Adrenal gland (tissue), 12 donors: ENCODE measurements around the gene MOCOS. TPM values are rescaled to one million over a fixed set of nuclear protein-coding genes. Genes with fewer than 3 reads are reported as not detected.
"Not testable (repeated sequence)": the region's sequence is repeated elsewhere in the genome, so short reads cannot be mapped to it uniquely, and the experiment has no call there.

Experiments
- DNase-seq, 7 donors: peaks; one replicate each; pipeline ENCODE4 v3.0.0-alpha.2; 2019 to 2020
- H3K27ac ChIP-seq, 5 donors: fragments of 200-600 bp; sonication (generic) in 4 of 5; 1 replicate in 3 of 5; 2 replicates in 2 of 5; pipeline versions ENCODE4 v1.5.1 to v1.8.0; 2016 to 2020; ENCODE audit warnings: mild to moderate bottlenecking in 1 of 5
- H3K27me3 ChIP-seq: fragments of 200-600 bp; 2 replicates; pipeline ENCODE4 v1.8.0; 2021
- H3K36me3 ChIP-seq, 2 donors: fragments of 200-600 bp; replicated peaks in 1 of 2; 1 replicate in 1 of 2; 2 replicates in 1 of 2; pipeline versions ENCODE4 v1.5.1 to v1.8.0; 2018 to 2022
- H3K4me1 ChIP-seq, 2 donors: fragments of 200-600 bp; replicated peaks in 1 of 2; 1 replicate in 1 of 2; 2 replicates in 1 of 2; pipeline versions ENCODE4 v1.5.1 to v1.8.0; 2018 to 2021
- H3K4me3 ChIP-seq, 4 donors: fragments of 200-600 bp; sonication (generic) in 3 of 4; one replicate each; pipeline ENCODE4 v1.5.1; 2016 to 2018
- H3K9me3 ChIP-seq, 3 donors: fragments of 200-600 bp; sonication (generic) in 1 of 3; replicated peaks in 1 of 3; 1 replicate in 2 of 3; 2 replicates in 1 of 3; pipeline versions ENCODE4 v1.5.1 to v1.8.0; 2016 to 2021
- CTCF ChIP-seq, 6 experiments: fragments of 450-650 bp in 4 of 6; fragments of 200-600 bp in 2 of 6; sonication (generic) in 1 of 6; IDR thresholded peaks; 1 replicate in 5 of 6; 2 replicates in 1 of 6; pipeline versions ENCODE4 v1.5.1 to v1.8.0; 2016 to 2021; ENCODE audit warnings: antibody characterized with exemption in 6 of 6, mild to moderate bottlenecking in 2 of 6, moderate library complexity in 1 of 6
- POLR2A ChIP-seq, 2 donors: fragments of 450-650 bp; IDR thresholded peaks; one replicate each; pipeline ENCODE4 v1.6.1; 2017; ENCODE audit warnings: antibody characterized with exemption in 2 of 2, mild to moderate bottlenecking in 2 of 2, moderate library complexity in 1 of 2
- WGBS, 4 donors: extraction: QIAGEN DNeasy Blood & Tissue Kit in 2 of 4; methylation state at CpG; one replicate each; pipeline versions ENCODE4 v1.1.5 to v1.1.7; 2013 to 2017; 5-methylcytosine and 5-hydroxymethylcytosine counted together
- intact Hi-C, 2 donors: fragments of 100-400 bp; cut with DNase I; formaldehyde crosslinking; loops; one replicate each; pipeline versions ENCODE4 v1.14.1 to v1.15.0; 2022 to 2023
- polyA plus RNA-seq, 3 donors: library from polyadenylated mRNA; stranded (reverse); fragments of 200-250 nt in 2 of 3; fragments of 350-450 nt in 1 of 3; fragmentation: Illumina TruSeq in 1 of 3; extraction: RNeasy Lipid Tissue Mini Kit (QIAGEN cat#74804) in 1 of 3; gene quantifications; one replicate each; pipeline ENCODE4 v1.2.3, GENCODE V29; 2013 to 2014
- total RNA-seq, 9 donors: library from RNA; depleted of rRNA in 4 of 9; stranded (reverse); fragments of >200 nt in 4 of 9; fragments of 120-200 nt in 1 of 9; fragmentation: NEBNext Ultra II Directional in 1 of 9; extraction: Animal tissue kit (Norgen Biotek cat#: 25700) in 1 of 9; gene quantifications; one replicate each; pipeline versions ENCODE4 v1.1.0 to v1.2.4, GENCODE V29; 2013 to 2023
- donor health status: healthy with polysubstance abuse.
- donor health status: Bipolar disorder and iron deficiency.
- donor health status: DM: yes; HTN: yes; CAD: no.
- donor health status: DM: no; HTN: no; CAD: no.
- donor health status: DM: no; HTN: no; CAD: no.
- donor health status: DM: yes; HTN: yes; CAD: no.

MOCOS gene
- total and polyA plus RNA-seq, 12 donors, result 7.6 to 88.1 (median 20.9) TPM

DNA sequence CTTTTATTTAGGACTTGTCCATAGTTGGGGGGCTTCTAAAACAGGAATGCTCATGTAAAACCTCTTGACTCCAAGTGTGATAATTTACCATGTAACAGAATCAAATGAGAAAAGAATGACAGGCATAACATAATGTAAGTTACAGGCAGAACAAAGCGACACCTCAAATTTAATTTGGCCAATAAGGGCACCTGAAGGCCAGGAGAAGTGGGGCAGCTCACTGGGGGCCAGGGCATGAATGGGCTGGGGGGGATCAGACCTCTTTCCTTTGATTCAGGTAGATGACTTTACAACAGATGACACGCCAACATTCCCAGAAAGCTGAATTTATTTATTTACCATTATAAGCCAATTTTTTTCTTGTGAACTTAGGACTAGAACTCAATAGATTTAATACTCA is 14.5 kb downstream of the MOCOS start:
- Histone ChIP-seq H3K4me3 (no peak overlapping the region), H3K36me3 (no peaks in the 10 kb centered on the region), H3K27me3 (no peaks in the 10 kb centered on the region), H3K27ac (no peak overlapping the region), H3K4me1 (no peaks in the 10 kb centered on the region), H3K9me3 (no peaks in the 10 kb centered on the region)
- TF ChIP-seq POLR2A (IDR thresholded peaks at IDR 0.05) (no peak), CTCF (IDR thresholded peaks at IDR 0.05) (no peak)
- DNase-seq, result no peak
- intact Hi-C loops, result loop anchor here in 1 of 2 donors (10.0 kb wide), 1 partner anchor 63 kb away; no protein-coding TSS in a partner anchor
- WGBS, 4 donors, result 91 to 95% (median 93%) methylated on average over 2 of the region's 2 CpGs

DNA sequence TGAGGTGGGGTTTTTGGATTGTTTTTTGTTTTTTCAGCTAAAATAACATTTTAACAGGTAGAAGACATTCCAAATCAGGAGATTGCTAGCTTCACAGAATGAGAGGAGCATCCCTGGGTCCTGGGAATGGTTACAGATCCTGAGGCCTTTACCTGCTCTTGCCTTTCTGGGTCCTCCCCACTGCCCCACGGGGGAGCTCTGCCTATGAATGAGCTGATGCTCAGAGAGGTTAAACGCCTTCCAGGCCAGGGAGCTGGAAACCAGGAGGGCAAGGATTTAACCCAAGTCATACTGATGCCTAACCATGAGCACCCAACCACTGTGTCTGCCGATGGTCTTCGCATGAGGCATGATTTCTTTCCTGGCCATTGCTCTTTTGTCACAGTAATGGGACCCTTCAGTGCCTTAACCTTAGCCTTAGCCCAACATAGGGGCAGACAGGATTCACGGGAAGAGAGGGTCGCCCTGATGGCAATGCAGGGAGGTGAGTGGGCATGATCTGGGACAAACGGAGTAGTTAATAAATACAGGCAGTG is 16.1 kb downstream of the MOCOS start:
- no peaks in the 10 kb centered on the region for H3K36me3 ChIP-seq
- H3K4me3 ChIP-seq, result no peak overlapping the region
- WGBS, 4 donors, result 70 to 86% (median 79%) methylated on average over 5 to 7 of the region's 7 CpGs
- no peaks in the 10 kb centered on the region for H3K27me3 ChIP-seq
- H3K27ac ChIP-seq, result no peak overlapping the region
- no peaks in the 10 kb centered on the region for H3K4me1 ChIP-seq
- intact Hi-C loops, result loop anchor here in 1 of 2 donors (10.0 kb wide), 1 partner anchor 61 kb away; no protein-coding TSS in a partner anchor
- DNase-seq, result peak in 1 of 7 donors; percentile 29
- no peaks in the 10 kb centered on the region for H3K9me3 ChIP-seq
- TF ChIP-seq CTCF (IDR thresholded peaks at IDR 0.05) (no peak), POLR2A (IDR thresholded peaks at IDR 0.05) (no peak)

DNA sequence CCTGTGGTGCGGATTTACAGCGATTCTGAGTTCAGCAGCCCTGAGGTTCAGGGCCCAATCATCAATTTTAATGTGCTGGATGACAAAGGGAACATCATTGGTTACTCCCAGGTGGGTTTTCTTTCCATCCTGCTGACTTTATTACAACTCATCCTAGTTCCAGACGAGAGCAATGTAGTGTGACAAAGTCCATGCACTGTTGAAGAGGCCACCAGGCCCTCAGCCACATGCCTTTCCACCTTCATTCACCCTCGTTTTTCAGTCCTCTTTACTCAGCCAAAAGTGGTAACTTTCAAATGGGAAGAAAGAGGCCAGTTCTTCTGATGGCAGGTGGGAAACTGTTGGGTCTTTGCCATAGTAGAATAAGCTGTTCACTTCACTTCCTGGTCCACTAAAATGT is 17.9 kb downstream of the MOCOS start:
- Histone ChIP-seq H3K27me3 (no peaks in the 10 kb centered on the region), H3K27ac (no peak overlapping the region), H3K9me3 (no peaks in the 10 kb centered on the region), H3K4me1 (no peaks in the 10 kb centered on the region), H3K36me3 (no peaks in the 10 kb centered on the region), H3K4me3 (no peak overlapping the region)
- intact Hi-C loops, result loop anchor here in 1 of 2 donors (10.0 kb wide), 1 partner anchor 60 kb away; no protein-coding TSS in a partner anchor
- WGBS, 4 donors, result 80 to 88% (median 84%) methylated on average over 4 of the region's 4 CpGs
- no peak for TF ChIP-seq POLR2A (IDR thresholded peaks at IDR 0.05)
- TF ChIP-seq CTCF (IDR thresholded peaks at IDR 0.05), result no peak
- DNase-seq, result no peak

GRCh38 chr18:36207303-36207702 is 20.0 kb downstream of the MOCOS start:
- Histone ChIP-seq H3K4me1 (no peaks in the 10 kb centered on the region), H3K4me3 (no peak overlapping the region), H3K9me3 (no peaks in the 10 kb centered on the region), H3K27ac (no peak overlapping the region), H3K27me3 (no peaks in the 10 kb centered on the region), H3K36me3 (no peaks in the 10 kb centered on the region)
- TF ChIP-seq CTCF (IDR thresholded peaks at IDR 0.05) (no peak), POLR2A (IDR thresholded peaks at IDR 0.05) (no peak)
- intact Hi-C loops, result loop anchor here in 1 of 2 donors (10.0 kb wide), 1 partner anchor 57 kb away; no protein-coding TSS in a partner anchor
- DNase-seq, result no peak
- WGBS, 4 donors, result 97 to 100% (median 98%) methylated on average over 1 of the region's 1 CpG

- intact Hi-C loops, result loop anchor here in 1 of 2 donors (10.0 kb wide), 1 partner anchor 57 kb away; no protein-coding TSS in a partner anchor
- not testable (repeated sequence) for H3K27ac ChIP-seq, H3K27me3 ChIP-seq, H3K4me3 ChIP-seq, DNase-seq, H3K9me3 ChIP-seq, H3K36me3 ChIP-seq, H3K4me1 ChIP-seq
- 90 to 100% (median 96%) methylated on average over 2 of the region's 2 CpGs for WGBS, 4 donors
Observed at GRCh38 chr18:36207969-36208368, 20.7 kb downstream of the MOCOS start.
